NCI-H146 treated with DMSO at 0.1 percent for 48 hours (cell line): Measurements from ENCODE around the gene OSBPL5.

ENCODE experiments used
- DNase-seq: peaks from one replicate; lab custom pipeline; 2025; ENCODE audit not compliant: unreplicated experiment; lab: John Stamatoyannopoulos, UW

Gene OSBPL5

DNA sequence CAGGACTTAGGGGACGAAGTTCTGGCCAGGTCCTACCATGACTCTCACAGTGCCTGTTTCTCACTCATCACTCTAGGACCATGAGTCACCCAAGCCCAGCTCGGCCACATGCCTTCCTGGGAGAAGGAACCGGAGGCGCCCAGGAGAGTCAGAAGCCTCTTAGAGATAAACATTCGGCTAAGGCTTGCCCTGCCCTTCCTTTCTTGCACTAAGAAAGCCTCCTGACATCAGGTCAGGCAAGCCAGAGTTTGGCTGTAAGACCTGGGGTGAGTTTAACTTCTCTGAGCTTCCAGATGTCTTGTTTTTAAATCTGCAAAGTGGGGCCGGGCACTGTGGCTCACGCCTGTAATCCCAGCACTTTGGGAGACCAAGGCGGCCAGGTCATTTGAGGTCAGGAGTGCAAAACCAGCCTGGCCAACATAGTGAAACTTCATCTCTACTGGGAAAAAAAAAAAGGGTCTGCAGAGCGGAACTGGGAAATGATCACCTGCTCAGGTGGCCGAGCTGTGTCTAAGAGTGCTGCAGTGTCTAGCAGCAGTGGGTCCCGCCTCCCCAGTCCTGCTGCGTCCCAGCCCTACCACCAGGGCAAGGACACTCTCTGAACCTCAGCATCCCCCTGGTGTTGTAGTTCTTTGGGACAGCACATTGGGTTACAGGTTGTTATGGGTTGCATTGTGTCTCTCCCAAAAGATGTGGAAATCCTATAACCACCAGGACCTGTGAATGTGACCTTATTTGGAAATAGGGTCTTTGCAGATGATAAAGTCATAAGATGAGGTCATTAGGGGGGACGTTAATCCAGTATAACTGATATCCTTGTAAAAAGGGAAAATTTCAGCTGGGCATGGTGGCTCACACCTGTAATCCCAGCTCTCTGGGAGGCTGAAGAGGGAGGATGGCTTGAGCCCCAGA lies 106.1 kb downstream of the OSBPL5 start:
- no peak for DNase-seq

DNA sequence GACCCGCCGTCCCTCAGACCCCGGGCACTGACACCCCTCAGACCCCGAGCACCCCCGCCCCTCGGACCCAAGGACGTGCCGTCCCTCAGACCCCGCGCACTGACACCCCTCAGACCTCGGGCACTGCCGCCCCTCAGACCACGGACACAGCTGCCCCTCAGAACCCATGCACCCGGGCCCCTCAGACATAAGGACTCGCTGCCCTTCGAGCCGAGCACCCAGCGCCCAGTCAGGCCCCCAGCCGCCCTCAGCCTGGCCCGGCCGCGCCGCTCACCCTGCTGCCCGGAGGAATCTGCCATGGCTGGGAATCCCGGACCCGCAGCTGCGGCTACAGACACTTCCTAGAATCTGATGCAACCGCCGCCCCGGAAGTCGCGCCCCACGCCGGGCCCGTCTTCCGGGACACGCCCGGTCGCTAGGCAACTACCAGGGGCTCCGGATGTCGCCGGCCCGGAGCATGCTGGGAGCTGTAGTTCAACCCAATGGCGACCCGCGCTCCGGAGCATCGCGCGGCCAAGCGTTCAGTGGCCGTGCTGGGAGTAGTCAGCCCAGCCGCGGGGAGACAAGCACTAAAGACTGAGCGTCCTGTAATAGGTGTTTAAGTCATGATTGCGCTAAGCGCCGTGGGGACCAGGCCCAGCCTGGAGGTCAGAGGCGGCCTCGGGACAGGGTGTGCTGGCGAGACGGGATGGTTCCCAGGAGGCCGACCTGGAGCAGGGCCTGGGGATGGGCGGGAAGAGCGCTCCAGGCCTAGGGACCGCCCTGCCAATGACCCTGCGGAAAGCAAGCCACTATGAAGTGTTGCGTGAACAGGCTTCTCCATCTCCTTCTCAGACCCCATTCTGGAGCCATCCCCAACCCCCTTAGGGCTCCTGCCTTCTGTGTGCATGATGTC lies 107.8 kb downstream of the OSBPL5 start, which contains the start of gene CARS1:
Gene CARS1 (minus strand): TSS at position 355 of the 895 bp plus-strand sequence. CDS start 56 bp downstream, at position 299.
- peak; percentile 88 for DNase-seq

DNA sequence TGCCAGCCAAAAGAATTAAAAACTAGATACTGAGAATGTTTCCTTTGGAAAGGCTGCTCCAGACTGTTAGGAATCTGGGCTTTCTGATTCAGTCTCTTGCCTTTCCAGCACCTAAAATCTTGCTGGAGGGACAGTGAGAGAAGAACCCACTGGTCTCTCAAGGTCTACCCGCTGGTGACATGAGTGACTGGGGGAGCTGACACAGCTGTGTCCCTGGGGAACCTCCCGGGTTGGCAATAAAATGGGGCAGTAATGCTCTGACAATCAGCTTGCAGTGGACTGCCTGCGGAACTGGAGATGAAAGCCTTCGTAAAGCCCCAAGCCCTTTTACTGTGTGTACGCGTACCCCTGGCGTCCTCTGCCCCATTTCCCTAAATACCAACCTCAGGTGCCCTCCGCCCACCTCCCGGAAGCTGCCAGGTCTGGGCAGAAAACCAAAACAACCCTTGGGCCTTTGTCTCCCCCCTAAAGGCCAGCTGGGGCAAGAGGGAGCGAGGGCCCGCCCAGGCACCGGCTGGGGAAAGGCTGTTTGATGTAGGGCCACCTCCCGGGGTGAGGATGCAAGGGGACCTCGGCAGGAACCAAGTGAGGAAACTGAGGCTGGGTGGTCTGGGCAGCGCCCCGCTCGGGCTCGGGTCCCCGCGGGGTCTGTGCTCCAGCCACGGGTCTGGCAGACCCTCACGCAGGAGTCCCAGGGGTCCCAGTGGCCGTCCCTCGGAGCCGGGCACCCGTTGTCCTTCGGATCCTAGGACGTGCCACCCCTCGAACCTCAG lies 108.6 kb downstream of the OSBPL5 start:
- DNase-seq = no peak

DNA sequence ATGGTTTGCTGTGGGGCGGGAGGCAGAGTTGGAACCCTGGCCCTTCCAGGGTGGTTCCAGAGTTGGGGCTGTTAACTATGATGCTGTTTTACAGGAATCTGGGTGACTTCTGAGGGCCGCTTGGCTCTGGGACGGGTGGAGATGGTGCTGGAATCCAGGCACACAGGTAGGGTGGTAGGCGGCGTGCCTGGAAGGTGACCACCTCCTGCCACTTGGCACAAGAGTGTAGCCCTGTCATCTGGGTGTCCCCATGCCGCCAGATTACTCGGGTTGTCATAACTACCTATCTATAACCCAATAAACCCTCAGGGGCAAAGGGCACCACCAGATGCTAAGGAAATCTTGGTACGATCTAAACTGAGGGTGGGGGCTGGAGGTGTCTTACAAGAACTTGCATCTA lies 109.2 kb downstream of the OSBPL5 start:
- no peak for DNase-seq

DNA sequence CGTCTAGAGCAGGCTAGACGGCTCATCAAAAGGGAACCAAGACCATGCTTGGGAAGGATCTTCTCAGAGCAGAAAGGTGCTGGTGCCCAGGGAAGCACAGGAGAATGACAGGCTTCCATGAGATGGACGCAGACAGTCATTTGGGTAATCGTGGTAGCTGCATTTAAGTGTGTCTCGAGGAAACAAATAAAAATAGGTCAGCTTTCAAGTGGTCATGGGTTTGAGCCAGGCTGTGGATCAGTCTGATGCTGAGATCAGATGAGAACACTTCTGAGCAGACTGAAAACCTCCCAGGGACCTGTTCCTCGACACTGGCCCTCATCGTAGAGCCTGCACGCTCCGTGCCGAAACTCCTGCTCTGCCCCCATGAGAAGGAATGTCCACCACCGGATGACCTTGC lies 112.5 kb downstream of the OSBPL5 start:
- no peak for DNase-seq

DNA sequence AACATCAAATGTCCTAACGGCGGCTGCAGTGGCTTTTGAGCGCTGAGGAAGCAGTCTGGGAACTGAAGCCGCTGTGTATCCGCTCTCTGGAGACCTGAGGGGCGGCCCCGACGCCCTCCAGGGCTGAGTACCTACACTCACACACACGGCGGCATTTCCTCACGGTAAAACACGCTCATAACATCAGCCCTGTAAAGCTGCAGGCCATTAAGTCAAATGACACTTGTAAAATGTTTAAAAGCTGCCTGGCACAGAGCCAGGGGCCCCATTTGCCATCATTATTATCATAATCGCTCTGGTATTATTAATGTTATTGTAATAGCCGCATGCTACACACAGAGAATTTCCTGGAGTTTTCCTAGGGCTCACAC lies 113.0 kb downstream of the OSBPL5 start:
- DNase-seq = peak; percentile 66

DNA sequence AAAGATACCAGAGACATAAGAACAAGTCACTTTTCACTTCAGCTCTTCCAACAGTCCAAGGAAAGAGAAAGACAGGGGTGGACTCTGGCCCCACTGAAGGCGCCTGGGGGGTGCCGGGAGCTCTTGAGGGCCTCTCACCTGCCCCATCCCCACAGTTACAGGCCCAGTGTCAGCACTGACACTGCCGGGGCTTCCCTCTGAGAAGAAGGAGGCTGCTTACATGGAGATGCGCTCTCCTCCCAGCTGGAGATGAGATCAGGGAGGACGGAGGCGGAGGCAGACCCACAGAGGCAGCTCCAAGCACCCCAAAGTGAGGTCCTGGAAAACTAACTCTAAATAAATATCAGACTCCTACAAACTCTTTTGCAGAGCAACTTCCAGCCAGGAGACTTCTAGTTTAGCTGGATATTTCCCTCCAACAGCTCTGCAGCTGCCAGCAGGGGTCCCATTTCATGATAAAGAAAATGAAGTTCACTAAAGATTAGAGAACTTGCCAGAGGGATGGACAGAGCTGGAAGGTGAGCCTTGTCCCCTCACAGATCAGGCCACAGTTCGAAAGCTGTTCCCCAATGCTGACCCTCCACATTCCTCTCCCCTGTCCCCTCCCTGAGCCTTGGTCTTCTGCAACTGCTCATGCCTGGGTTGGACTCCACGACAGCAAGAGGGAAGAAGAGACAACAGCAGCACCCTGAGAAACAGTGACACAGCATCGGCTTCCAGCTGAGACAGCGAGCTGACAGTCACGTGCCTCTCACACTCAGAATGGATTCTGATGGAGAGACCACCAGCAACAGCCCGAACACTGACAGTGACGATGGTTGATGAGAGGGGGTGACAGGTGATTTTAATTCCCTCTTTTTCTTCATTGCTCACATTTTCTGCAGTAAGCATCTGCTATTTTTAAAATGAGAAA lies 113.7 kb downstream of the OSBPL5 start:
- no peak for DNase-seq

DNA sequence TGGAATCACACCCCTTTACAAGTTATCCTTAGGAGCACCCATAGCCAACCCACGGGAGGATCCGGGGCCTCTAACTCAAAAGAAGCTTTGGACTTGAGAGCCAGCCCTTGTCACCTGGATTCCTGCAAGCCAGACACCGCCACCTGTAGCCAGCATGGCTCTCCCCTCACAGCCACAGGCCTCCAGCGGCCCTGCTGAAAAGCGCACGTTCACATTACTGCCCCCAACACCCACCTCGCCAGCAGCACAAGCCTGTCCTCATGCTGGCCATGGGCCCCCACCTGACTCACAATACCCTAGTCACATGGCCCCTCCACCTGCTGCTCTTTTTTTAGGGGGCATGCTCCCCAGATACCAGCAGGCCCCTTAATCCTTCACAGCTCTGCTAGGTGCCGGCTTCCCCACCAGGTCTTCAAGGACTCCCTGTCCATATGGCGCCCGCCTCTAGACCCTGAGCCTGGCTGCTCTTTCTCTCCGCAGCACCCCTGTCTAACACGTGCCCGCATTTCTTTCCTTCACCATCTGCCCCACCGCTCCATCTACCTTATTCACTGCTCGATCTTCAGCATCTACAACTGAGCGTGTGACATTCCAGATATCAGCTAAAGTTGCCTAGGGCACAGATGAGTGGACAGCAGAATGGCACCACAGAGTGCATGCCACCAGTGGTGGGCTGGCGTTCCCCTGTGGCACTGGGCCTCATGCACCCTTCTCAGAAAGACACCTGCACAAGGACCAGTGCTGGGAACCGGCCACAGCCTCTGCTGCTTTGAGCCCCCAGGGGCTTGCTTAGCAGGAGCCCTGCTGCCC lies 114.5 kb downstream of the OSBPL5 start:
- no peak for DNase-seq

DNA sequence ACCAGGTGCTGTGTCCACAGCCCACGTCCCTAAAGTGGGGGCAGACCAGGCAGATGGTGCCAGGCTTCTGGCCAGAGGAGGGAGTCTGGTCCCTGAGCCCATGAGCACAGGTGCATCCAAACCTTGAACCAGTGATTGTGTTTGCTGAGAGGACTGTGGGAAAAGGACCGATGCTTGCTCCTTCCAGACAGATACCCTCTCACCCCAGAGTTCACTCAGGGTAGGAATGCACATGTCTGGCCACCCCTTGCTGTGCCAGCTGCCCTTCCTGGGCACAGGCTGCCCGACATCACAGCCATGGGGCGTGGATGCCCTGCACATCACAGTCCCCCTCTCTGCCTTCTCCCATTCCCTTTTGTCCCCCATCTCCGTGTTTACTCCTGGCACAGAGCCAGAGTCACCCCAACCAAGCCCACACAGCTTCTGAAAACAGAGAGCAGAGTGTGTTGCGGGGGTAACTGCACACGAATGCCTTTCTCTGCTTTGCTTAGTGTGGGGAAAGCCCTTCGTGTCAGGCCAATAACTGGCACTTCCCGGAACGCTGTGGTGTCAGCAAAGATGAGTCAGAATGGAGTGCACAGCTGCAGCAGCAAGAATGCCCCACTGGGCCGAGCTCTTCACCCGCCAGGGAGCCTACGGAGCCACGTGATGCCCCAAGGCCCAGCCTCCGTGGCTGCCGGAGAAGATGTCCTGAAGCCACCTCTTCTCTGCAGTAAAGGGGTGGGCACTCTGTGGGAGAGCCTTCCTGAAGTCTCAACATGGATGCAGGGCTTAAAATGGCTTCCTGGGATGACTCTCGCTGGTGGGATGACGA lies 115.5 kb downstream of the OSBPL5 start:
- DNase-seq = no peak

DNA sequence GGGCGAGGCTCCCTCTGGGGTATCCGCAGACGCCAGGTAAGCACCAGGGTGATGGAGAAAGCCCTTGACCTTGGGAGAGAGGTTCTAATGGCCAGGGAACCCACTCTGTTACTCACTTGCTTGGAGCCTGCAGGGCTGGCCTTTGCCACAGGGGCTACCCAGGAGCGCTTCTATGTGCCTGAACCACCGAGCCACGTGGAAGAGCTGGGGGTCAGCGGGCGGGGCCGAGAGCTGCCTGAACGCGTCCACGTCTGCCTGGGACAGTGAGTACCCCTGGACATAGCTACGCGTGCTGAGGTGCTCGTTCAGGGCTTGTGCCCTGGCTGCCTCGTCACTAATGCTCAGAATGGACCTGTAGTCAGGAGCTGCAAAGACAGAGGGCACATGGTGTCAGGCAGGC lies 117.5 kb downstream of the OSBPL5 start:
- DNase-seq = no peak

DNA sequence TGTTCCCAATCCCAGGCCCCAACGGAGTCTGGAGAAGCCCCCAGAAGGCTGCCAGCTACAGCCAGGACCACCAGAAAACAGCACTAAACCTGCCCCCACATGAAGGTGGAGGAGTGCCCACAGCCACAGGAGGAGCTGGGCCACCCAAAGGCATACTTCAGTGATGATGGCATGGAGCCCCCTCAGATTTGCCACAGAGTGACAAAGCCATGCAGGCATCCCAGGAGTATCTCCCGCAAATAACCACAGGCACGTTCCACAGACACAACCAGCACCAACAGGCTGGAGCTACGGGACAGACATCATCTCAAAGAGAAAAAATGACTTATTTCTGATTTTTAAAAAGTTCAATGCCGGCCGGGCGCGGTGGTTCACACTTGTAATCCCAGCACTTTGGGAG lies 118.5 kb downstream of the OSBPL5 start:
- DNase-seq = no peak

DNA sequence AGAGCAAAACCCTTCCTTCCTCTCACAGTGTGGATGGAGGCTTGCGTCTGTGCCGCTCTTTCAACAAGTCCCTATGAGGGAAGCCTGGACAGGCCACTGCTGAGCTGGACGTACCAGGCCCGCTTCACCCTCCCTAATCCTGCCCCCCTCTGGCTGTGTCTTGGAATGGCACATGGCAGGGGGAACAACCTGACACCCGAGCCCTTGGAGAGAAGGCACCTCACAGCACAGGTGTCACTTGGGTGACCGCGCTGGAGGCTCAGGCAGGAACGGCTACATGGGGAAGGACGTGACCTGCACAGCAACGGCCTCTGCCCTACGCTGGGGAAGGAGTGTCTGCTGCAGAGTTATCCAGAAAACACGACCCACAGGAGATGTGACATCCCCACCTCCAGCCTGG lies 118.9 kb downstream of the OSBPL5 start:
- DNase-seq = no peak

DNA sequence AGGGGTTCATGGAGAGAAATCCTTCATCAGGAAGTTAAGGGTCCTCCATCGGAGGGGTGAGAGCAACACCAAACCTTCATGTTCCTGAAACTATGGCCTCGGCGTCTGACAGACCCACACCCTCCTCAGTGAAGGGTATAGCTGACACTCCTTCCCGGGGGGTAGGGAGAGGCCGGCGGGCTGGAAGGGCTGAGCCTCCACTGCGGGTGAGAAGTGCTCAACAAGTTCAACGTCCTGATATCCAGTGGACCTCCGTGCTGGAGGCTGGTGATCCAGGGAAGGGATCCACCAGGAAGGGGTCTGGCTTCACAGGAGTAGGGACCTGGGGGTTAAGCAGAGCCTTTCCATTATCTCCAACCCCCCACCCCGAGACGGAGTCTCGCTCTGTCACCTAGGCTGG lies 120.2 kb downstream of the OSBPL5 start:
- DNase-seq = no peak

DNA sequence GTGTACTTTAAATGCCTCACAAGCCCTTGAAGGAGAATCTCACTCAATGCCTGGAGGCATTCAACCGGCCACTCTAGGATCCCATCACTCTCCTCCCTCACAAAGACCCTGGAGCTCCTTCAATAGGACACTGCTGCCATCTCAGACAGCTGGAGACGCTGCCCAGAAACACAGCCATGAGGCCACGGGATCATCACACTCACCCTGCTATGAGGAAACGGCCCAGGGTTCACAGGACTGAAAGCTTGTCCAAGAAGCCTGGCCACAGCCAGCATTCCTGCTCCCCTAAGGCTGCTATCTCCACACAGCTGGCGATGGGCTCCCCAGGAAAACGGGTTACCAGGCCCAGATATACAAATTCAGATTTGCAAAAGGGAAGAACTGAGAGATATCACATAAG lies 121.1 kb downstream of the OSBPL5 start:
- no peak for DNase-seq

DNA sequence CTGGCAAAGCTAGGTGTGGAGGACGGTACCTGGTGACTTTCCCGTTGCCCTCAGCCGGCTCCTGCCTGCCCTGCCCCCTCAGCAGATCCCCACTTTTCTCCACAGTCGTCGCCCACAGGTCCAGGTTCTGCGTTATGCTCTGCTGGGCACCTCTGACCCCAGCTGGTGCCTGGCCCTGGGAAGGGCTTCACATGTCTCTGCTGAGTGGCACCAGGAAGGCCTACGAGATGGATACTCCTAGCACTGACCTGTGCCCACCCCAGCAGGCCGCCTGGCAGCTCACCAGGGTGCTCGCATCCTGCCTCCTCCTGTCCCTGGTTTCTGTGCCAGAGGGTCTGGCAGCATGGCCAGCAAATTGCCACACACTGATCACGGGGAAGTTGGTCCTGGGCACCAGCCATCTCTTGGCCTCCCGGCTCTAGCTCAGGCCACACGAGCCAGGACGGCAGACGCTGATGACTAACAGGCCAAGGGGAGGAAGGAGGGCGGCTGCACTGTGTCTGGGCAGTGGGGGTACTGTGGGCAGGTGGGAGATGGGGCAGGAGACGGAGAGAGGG lies 121.7 kb downstream of the OSBPL5 start:
- DNase-seq = no peak

DNA sequence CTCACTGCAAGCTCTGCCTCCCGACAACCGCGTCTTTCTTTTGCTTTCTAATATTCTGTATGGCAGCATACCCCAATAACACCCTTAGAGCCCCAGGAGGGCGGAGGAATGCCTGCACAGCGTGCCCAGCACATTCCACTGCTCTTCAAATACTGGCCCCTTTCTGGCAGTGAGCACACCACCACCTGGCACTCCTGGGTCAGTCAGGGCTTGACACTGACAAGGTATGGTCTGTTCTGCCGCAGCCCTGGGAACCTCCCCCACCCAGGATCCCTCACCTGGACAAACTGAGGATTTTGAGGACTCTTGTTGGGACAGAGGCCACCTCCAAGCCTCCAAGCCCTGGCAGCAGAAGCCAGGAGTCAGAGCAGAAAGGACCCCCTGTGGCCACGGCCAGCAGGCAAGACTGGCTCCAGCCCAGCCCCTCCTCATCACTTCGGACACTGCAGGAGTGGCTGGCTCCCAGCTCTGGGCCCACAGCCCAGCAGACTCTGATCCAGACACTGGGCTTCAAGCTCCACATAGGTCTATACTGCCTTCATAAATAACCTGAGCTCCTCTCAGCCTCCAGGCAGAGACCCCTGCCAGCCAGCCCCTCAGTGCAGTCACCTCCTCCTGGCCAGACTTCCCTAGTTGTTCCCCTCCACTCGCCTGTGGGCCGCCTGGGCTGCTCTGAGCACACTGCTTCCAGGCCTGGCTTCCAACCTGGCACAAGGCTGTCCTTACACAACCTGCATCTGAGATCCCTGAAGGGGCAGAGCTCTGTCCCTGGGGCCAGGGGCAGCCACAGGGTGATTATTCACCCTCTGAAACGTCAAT lies 122.4 kb downstream of the OSBPL5 start:
- no peak for DNase-seq

DNA sequence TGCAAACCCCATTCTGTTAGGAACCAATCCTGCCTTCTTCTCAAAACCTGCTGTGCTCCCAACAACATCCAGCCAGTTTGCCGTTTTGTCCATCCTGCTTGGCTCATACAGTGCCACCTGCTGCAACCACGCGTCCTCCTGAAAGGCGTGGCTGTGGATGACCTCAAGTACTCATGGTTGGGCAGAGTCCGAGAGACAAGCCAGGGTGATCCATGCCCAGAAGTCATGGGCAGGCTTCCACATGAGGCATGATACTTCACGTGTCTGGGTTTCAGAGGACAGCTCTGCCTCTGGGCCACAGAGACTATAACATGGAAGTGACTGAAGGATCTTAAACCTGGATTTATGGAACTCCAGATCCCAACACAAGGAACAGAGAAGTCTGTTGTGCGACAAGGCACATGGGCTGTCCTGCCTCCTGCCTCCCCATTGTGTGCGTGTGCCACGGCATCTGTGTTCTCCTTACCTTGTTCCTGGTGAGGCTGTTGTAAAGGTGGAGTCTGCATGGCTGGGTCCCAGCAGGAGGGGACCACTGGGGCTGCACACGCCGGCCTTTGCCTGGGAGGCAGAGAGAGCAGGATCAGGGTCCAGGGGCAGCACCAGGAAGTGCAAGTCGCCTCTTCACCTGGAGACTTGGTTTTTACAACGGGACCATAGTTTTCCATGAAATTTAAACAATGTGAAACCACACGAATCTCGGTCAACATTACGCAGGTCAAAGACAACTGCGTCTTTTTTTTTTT lies 123.2 kb downstream of the OSBPL5 start:
- no peak for DNase-seq
